B cell (primary cell): Measurements from ENCODE around the gene RILPL1. TPM values are rescaled to one million over a fixed set of nuclear protein-coding genes. Genes with fewer than 3 reads are reported as not detected.
"Not testable (repeated sequence)": the region's sequence is repeated elsewhere in the genome, so short reads cannot be mapped to it uniquely, and the experiment has no call there.

Experiments
- ATAC-seq: fragments of 200-7000 bp; cut with Tn5 transposase; one replicate; pipeline ENCODE4 v1.10.0; 2021; ENCODE audit warnings: low read depth, mild to moderate bottlenecking, moderate number of reproducible peaks, moderate library complexity
- CTCF ChIA-PET: fragments of 350-600 bp; sonication (Branson Sonifier 250); formaldehyde crosslinking; loops from one replicate; lab custom pipeline; 2021; ENCODE audit warnings: antibody characterized with exemption, inconsistent platforms; lab: Charles Lee
- POLR2A ChIA-PET: fragments of 350-600 bp; sonication (Branson Sonifier 250); formaldehyde crosslinking; loops from one replicate; lab custom pipeline; 2021; ENCODE audit warnings: antibody characterized with exemption; lab: Charles Lee
- DNase-seq: peaks from one replicate; pipeline ENCODE4 v3.0.0; 2013
- H2AFZ ChIP-seq: 2 replicates; pipeline ENCODE4 v1.6.1; 2012; ENCODE audit warnings: mild to moderate bottlenecking, low read depth, low read length; ENCODE audit not compliant: insufficient read depth, poor library complexity, severe bottlenecking
- H3K27ac ChIP-seq, 2 donors: 1 replicate in 1 of 2; 2 replicates in 1 of 2; pipeline ENCODE4 v1.5.1; 2012 to 2013; ENCODE audit warnings: low read length in 2 of 2, mild to moderate bottlenecking in 2 of 2, moderate library complexity in 1 of 2
- H3K27me3 ChIP-seq, 4 experiments: fragments of 200-600 bp in 1 of 4; sonication (generic) in 1 of 4; replicated peaks in 1 of 4; 1 replicate in 2 of 4; 2 replicates in 2 of 4; pipeline versions ENCODE4 v1.6.1 to v1.7.0; 2013 to 2016; ENCODE audit warnings: low read length in 3 of 4, mild to moderate bottlenecking in 2 of 4, mixed read lengths in 1 of 4, moderate library complexity in 1 of 4; ENCODE audit not compliant: insufficient read depth in 4 of 4, control insufficient read depth in 3 of 4; ENCODE audit errors: control extremely low read depth in 1 of 4
- H3K36me3 ChIP-seq, 2 experiments: replicated peaks in 1 of 2; 1 replicate in 1 of 2; 2 replicates in 1 of 2; pipeline versions ENCODE4 v1.6.1 to v1.7.1; 2013; ENCODE audit warnings: low read length in 1 of 2; ENCODE audit not compliant: insufficient read depth in 2 of 2, control insufficient read depth in 1 of 2; ENCODE audit errors: control extremely low read depth in 1 of 2, extremely low read depth in 1 of 2
- H3K4me1 ChIP-seq, 2 donors: fragments of 200-600 bp in 1 of 2; sonication (generic) in 1 of 2; 1 replicate in 1 of 2; 2 replicates in 1 of 2; pipeline versions ENCODE4 v1.5.1 to v1.6.1; 2013 to 2017; ENCODE audit warnings: low read length in 2 of 2; ENCODE audit not compliant: control insufficient read depth in 2 of 2, insufficient read depth in 2 of 2
- H3K4me2 ChIP-seq: replicated peaks from 2 replicates; pipeline ENCODE3; 2012; ENCODE audit warnings: mild to moderate bottlenecking, low read depth, low read length; ENCODE audit not compliant: poor library complexity, severe bottlenecking
- H3K4me3 ChIP-seq, 5 experiments: fragments of 200-600 bp in 1 of 5; sonication (generic) in 1 of 5; 1 replicate in 3 of 5; 2 replicates in 2 of 5; pipeline versions ENCODE4 v1.5.1 to v1.7.0; 2011 to 2016; ENCODE audit warnings: low read length in 4 of 5, mild to moderate bottlenecking in 4 of 5, low read depth in 2 of 5, control low read depth in 1 of 5, moderate library complexity in 1 of 5; ENCODE audit not compliant: insufficient read depth in 1 of 5; ENCODE audit errors: control extremely low read depth in 1 of 5, extremely low read depth in 1 of 5
- H3K79me2 ChIP-seq: fragments of 200-600 bp; sonication (generic); one replicate; pipeline ENCODE4 v1.6.0; 2016; ENCODE audit warnings: low read length; ENCODE audit not compliant: control insufficient read depth, insufficient read depth
- H3K9ac ChIP-seq: fragments of 200-600 bp; sonication (generic); 2 replicates; pipeline ENCODE4 v1.6.1; 2017; ENCODE audit warnings: mild to moderate bottlenecking, low read length, moderate library complexity
- H3K9me3 ChIP-seq, 3 donors: one replicate each; pipeline versions ENCODE4 v1.6.1 to v1.7.1; 2013; ENCODE audit warnings: low read length in 2 of 3; ENCODE audit not compliant: control insufficient read depth in 2 of 3, insufficient read depth in 1 of 3; ENCODE audit errors: control extremely low read depth in 1 of 3
- H4K20me1 ChIP-seq: 2 replicates; pipeline ENCODE4 v1.6.0; 2012; ENCODE audit warnings: mild to moderate bottlenecking, low read length; ENCODE audit not compliant: insufficient read depth, control insufficient read depth, poor library complexity, severe bottlenecking
- H3K27ac Mint-ChIP-seq: one replicate; pipeline ENCODE4 v1.8.0; 2021; ENCODE audit warnings: mixed read lengths
- H3K27me3 Mint-ChIP-seq: one replicate; pipeline ENCODE4 v1.8.0; 2021; ENCODE audit warnings: mixed read lengths
- H3K4me1 Mint-ChIP-seq: one replicate; pipeline ENCODE4 v1.8.0; 2021; ENCODE audit warnings: mixed read lengths
- H3K4me3 Mint-ChIP-seq: one replicate; pipeline ENCODE4 v1.8.0; 2021; ENCODE audit warnings: mixed read lengths
- H3K9me3 Mint-ChIP-seq: one replicate; pipeline ENCODE4 v1.8.0; 2022; ENCODE audit warnings: mixed read lengths; ENCODE audit not compliant: insufficient read depth
- CTCF ChIP-seq: fragments of 200-600 bp; IDR thresholded peaks from one replicate; pipeline ENCODE4 v1.8.0; 2022; ENCODE audit warnings: antibody characterized with exemption, mild to moderate bottlenecking
- EZH2 ChIP-seq: IDR thresholded peaks from 2 replicates; pipeline ENCODE4 v1.6.1; 2012; ENCODE audit warnings: borderline replicate concordance, low read depth, mild to moderate bottlenecking, moderate library complexity, low read length; ENCODE audit not compliant: insufficient read depth, poor library complexity, severe bottlenecking
- WGBS: methylation state at CpG from one replicate; pipeline ENCODE4 v1.1.5; 2013; ENCODE audit warnings: missing lambda C conversion rate; ENCODE audit not compliant: insufficient coverage; 5-methylcytosine and 5-hydroxymethylcytosine counted together
- intact Hi-C: fragments of 100-400 bp; cut with micrococcal nuclease; formaldehyde crosslinking; loops from one replicate; pipeline ENCODE4 v1.10.0; 2022
- polyA plus RNA-seq: library from polyadenylated mRNA; depleted of rRNA; stranded (reverse); fragments of >200 nt; gene quantifications from 2 replicates; pipeline ENCODE4 v1.2.3, GENCODE V29; 2012
- total RNA-seq, 2 donors: library from RNA; stranded (reverse); fragments of 120-200 nt in 1 of 2; gene quantifications; 1 replicate in 1 of 2; 2 replicates in 1 of 2; pipeline versions ENCODE4 v1.2.3 to v1.2.4, GENCODE V29; 2013 to 2022

RILPL1 gene
- total and polyA plus RNA-seq, 2 donors (not counting 1 experiment from before 2014, with no cell fraction given), result 2.6 to 2.8 TPM

DNA sequence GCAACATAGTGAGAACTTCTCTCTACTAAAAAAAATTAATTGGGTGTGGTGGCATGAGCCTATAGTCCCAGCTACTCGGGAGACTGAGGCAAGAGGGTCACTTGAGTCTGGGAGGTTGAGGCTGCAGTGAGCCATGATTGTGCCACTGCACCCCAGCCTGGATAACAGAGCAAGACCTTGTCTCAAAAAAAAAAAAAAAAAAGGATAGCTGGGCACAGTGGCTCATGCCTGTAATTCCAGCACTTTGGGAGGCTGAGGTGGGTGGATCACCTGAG, 81.3 kb downstream of the RILPL1 start:
- H3K36me3 ChIP-seq, H3K79me2 ChIP-seq, H3K9me3 ChIP-seq, H3K4me2 ChIP-seq, DNase-seq, H3K27ac ChIP-seq, H3K9me3 Mint-ChIP-seq, H3K4me3 ChIP-seq, H3K27me3 ChIP-seq, H2AFZ ChIP-seq, H3K27ac Mint-ChIP-seq, H4K20me1 ChIP-seq, ATAC-seq, H3K4me3 Mint-ChIP-seq, H3K27me3 Mint-ChIP-seq, H3K9ac ChIP-seq: not testable (repeated sequence)
- CTCF ChIA-PET, result interaction anchor here (0.9 to 1.3 kb wide), 2 partner anchors 9 to 15 kb away, joined by 4 to 5 read pairs; no protein-coding TSS in a partner anchor
- no CpG with 5 or more reads among the region's 1 CpG for WGBS
- H3K4me1 ChIP-seq, result peaks cover 3 to 14% of the 10 kb centered on the region in 2 donors
- POLR2A ChIA-PET, result interaction anchor here (0.6 to 1.0 kb wide), 3 partner anchors 10 to 638 kb away, joined by 3 to 7 read pairs (median 4); no protein-coding TSS in a partner anchor
- peaks cover 14% of the 10 kb centered on the region for H3K4me1 Mint-ChIP-seq
- intact Hi-C loops, result loop anchor here (10.0 kb wide), 1 partner anchor 83 kb away; the partner anchor contains the start of gene RILPL1

DNA sequence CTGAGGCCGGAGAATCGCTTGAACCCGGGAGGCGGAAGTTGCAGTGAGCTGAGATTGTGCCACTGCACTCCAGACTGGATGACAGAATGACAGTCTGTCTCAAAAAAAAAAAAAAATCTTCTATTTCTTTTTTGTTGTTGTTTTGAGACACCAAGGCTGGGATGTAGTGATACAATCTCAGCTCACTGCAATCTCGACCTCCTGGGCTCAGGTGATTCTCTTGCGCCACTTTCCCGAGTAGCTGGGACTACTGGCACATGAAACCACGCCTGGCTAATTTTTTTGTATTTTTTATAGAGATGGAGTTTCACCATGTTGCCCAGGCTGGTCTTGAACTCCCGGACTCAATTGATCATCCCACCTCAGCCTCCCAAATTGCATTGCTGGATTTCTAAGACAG, 82.9 kb downstream of the RILPL1 start:
- no peaks in the 10 kb centered on the region for H3K36me3 ChIP-seq
- WGBS, result 80% methylated on average over 2 of the region's 9 CpGs

More for the DNA sequence above, 82.9 kb downstream of the RILPL1 start:
- no peak overlapping the region for H3K4me2 ChIP-seq
- Mint-ChIP-seq H3K4me3 (no peak overlapping the region), H3K4me1 (peaks cover 22% of the 10 kb centered on the region), H3K27me3 (no peaks in the 10 kb centered on the region), H3K27ac (no peak overlapping the region), H3K9me3 (no peaks in the 10 kb centered on the region)
- H3K27ac ChIP-seq, result no peak overlapping the region
- DNase-seq, result no peak
- intact Hi-C loops, result loop anchor here (10.0 kb wide), 1 partner anchor 84 kb away; the partner anchor contains the start of gene RILPL1
- ATAC-seq, result no peak
- no peaks in the 10 kb centered on the region for H3K9me3 ChIP-seq
- no peaks in the 10 kb centered on the region for H3K79me2 ChIP-seq
- peaks cover 12 to 27% of the 10 kb centered on the region in 2 donors for H3K4me1 ChIP-seq
- CTCF ChIA-PET, result no interaction called here
- no peak for TF ChIP-seq CTCF
- TF ChIP-seq EZH2, result no peak
- H3K27me3 ChIP-seq, result no peaks in the 10 kb centered on the region
- no peak overlapping the region for H3K4me3 ChIP-seq
- H4K20me1 ChIP-seq, result no peaks in the 10 kb centered on the region
- no peak overlapping the region for H3K9ac ChIP-seq
- no peak overlapping the region for H2AFZ ChIP-seq
- POLR2A ChIA-PET, result interaction anchor here (0.6 kb wide), 1 partner anchor 41 kb away, joined by 5 read pairs; no protein-coding TSS in a partner anchor
